ENCODE measurements around the gene PHEX.

DNA sequence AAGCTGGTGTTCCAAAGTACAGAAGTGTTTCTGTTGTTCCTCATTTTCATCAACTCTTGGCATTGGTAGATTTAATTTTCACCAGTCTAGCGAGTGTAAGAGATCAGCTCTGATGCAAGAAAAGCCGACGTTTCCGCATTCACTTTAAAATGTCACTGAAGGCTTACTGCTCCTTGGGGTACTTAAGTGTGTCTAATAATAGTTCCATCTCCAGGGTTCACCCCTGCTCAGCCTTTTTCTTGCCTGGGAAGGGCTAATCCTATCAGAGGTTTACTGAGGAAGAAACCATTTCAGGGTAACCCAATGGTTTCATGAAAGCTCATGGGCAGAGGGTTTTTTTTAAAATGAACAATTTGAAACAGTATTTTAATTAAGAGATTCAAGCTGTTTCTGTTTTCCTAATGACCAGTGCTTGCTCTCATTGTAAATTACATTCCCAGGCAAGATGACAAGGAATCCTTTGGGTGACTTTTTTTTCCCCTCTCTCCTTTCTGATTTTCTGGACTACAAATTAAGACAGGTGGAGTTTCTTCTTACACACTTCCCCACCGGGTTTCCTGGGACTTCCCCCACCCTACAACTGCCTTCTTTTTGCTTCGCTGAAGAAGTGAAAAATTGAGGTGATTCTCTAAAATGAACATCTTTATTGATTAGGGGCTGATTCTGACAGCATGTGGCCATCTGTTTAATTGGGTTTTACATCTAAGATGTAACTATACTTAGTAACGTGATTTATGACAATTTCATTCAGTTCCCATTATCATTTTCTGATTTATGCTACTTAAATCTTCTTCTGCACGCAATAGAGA is 161.9 kb downstream of the PHEX start:
- no peak for TF ChIP-seq EP300 (conservative IDR thresholded peaks at IDR 0.05; ENCODE audit: poor library complexity, severe bottlenecking)
- no peak for TF ChIP-seq POLR2AphosphoS5 (IDR thresholded peaks at IDR 0.05)
- TF ChIP-seq, protein P1, sequence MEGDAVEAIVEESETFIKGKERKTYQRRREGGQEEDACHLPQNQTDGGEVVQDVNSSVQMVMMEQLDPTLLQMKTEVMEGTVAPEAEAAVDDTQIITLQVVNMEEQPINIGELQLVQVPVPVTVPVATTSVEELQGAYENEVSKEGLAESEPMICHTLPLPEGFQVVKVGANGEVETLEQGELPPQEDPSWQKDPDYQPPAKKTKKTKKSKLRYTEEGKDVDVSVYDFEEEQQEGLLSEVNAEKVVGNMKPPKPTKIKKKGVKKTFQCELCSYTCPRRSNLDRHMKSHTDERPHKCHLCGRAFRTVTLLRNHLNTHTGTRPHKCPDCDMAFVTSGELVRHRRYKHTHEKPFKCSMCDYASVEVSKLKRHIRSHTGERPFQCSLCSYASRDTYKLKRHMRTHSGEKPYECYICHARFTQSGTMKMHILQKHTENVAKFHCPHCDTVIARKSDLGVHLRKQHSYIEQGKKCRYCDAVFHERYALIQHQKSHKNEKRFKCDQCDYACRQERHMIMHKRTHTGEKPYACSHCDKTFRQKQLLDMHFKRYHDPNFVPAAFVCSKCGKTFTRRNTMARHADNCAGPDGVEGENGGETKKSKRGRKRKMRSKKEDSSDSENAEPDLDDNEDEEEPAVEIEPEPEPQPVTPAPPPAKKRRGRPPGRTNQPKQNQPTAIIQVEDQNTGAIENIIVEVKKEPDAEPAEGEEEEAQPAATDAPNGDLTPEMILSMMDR (IDR thresholded peaks at IDR 0.05; ENCODE audit: poor library complexity, severe bottlenecking) = no peak
- TF ChIP-seq, protein P2, sequence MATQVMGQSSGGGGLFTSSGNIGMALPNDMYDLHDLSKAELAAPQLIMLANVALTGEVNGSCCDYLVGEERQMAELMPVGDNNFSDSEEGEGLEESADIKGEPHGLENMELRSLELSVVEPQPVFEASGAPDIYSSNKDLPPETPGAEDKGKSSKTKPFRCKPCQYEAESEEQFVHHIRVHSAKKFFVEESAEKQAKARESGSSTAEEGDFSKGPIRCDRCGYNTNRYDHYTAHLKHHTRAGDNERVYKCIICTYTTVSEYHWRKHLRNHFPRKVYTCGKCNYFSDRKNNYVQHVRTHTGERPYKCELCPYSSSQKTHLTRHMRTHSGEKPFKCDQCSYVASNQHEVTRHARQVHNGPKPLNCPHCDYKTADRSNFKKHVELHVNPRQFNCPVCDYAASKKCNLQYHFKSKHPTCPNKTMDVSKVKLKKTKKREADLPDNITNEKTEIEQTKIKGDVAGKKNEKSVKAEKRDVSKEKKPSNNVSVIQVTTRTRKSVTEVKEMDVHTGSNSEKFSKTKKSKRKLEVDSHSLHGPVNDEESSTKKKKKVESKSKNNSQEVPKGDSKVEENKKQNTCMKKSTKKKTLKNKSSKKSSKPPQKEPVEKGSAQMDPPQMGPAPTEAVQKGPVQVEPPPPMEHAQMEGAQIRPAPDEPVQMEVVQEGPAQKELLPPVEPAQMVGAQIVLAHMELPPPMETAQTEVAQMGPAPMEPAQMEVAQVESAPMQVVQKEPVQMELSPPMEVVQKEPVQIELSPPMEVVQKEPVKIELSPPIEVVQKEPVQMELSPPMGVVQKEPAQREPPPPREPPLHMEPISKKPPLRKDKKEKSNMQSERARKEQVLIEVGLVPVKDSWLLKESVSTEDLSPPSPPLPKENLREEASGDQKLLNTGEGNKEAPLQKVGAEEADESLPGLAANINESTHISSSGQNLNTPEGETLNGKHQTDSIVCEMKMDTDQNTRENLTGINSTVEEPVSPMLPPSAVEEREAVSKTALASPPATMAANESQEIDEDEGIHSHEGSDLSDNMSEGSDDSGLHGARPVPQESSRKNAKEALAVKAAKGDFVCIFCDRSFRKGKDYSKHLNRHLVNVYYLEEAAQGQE (IDR thresholded peaks at IDR 0.05; ENCODE audit: borderline replicate concordance) = no peak
- no peak for TF ChIP-seq EZH2 (IDR thresholded peaks at IDR 0.05; ENCODE audit: borderline replicate concordance, insufficient read depth, low read length, poor library complexity, severe bottlenecking)
- no peak for TF ChIP-seq TAF1 (IDR thresholded peaks at IDR 0.05; ENCODE audit: low read depth)
- TF ChIP-seq SMC3 (conservative IDR thresholded peaks at IDR 0.05; ENCODE audit: poor library complexity) = no peak
- TF ChIP-seq RAD21 (conservative IDR thresholded peaks at IDR 0.05) = no peak
